Endometrial microvascular endothelial cells (primary cell): ENCODE data around the gene ETS2. TPM values are rescaled to one million over a fixed set of nuclear protein-coding genes. Genes with fewer than 3 reads are reported as not detected.

ENCODE experiments used
- in situ Hi-C: cut with HindIII; loops from 2 replicates; pipeline ENCODE4 v1.10.0; 2017; ENCODE audit warnings: low sequenced_read_pairs, low pct_unique_long_range_greater_than_20kb; ENCODE audit errors: inconsistent ontology term
- total RNA-seq: library from RNA; depleted of rRNA; stranded (reverse); fragments of >200 nt; gene quantifications from one replicate; pipeline ENCODE4 v1.2.3, GENCODE V29; 2015; ENCODE audit errors: inconsistent ontology term

Gene ETS2
- total RNA-seq, result 48.7 TPM

GRCh38 chr21:38805328-38806152 lies at the start of gene ETS2:
Gene ETS2 (plus strand): TSS chr21:38805929. CDS start chr21:38810035, 4,106 bp downstream.
- in situ Hi-C loops, result loop anchor here (5.0 to 25.0 kb wide), 2 partner anchors 68 to 307 kb away; no protein-coding TSS in a partner anchor

DNA sequence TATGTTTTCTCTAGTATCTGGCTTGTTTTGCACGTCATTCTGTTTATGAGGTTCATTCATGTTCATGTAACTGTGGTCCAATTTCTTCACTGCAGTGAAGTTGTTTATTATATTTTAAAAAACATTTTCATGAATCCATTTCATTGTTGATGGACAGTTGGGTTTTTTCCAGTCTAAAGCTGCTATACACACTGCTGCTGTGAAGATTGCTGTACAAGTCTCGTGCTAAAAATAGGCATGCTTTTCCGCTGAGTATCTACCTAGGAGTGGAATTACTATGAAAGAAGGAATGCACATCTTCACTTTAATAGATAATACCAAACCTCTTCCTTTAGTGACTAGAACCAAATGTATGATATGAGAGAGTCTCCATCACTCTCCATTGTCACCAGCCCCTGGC lies 49.0 kb upstream of the ETS2 start:
- in situ Hi-C loops, result no loop called here

GRCh38 chr21:38758501-38759214 lies 47.1 kb upstream of the ETS2 start:
- in situ Hi-C loops, result no loop called here

GRCh38 chr21:38759413-38759812 lies 46.3 kb upstream of the ETS2 start:
- in situ Hi-C loops, result no loop called here

GRCh38 chr21:38760017-38760761 lies 45.5 kb upstream of the ETS2 start:
- in situ Hi-C loops, result no loop called here

DNA sequence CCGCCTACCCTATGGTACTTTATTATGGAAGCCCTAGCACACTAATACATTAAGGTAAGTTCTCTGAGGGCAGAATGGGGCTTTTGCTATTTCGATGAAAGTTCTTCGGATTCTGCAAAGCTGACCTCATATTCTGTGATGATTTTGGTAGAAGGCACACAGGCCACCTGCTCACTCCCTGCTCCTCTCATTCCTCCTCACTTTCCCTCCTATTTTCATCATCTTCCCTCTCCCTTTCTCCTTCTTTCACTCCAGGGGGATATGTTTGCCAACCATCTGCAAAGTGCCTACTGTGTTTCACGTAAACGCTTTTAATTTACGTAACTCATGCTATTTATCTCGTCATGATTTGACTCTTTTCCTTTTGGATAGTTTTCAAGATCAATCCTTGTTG lies 45.0 kb upstream of the ETS2 start:
- in situ Hi-C loops, result no loop called here

DNA sequence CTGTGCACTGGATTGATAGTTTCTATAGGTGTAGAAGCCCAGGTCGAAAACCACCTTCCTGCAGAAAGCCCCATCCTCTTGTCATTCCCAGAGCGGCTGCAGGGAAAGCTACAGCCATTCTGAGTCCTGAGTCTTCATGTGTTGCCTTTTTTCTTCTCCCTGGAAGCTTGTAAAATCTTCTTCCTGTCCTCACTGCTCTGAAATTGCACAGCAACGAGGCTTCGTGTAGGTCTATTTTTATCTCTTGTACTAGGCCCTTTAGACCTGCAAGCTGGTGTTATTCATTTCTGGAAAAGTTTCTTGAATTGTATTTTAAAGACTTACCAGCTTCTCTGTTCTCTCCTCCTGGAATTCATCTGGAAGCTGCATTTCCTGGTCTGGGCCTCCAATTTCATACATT lies 44.2 kb upstream of the ETS2 start:
- in situ Hi-C loops, result no loop called here

DNA sequence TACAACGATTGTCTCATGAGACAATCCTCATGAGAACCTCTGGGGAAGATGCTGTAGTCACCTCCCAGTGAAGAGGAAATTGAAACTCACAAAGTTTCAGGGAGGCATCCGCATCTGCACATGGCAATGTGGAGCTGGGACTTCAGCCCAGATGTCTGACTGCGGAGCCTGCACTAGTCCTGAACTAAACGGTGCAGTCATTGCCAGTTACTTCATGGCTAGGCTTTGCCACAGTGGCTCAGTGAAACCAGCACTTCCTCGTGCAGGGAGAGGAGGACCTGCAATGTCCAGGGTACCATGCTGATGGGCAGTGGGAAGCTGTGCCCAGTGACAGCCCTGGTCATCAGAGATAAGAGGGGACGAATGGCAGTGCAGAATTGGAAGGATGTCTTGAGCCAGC lies 40.7 kb upstream of the ETS2 start:
- in situ Hi-C loops, result no loop called here

DNA sequence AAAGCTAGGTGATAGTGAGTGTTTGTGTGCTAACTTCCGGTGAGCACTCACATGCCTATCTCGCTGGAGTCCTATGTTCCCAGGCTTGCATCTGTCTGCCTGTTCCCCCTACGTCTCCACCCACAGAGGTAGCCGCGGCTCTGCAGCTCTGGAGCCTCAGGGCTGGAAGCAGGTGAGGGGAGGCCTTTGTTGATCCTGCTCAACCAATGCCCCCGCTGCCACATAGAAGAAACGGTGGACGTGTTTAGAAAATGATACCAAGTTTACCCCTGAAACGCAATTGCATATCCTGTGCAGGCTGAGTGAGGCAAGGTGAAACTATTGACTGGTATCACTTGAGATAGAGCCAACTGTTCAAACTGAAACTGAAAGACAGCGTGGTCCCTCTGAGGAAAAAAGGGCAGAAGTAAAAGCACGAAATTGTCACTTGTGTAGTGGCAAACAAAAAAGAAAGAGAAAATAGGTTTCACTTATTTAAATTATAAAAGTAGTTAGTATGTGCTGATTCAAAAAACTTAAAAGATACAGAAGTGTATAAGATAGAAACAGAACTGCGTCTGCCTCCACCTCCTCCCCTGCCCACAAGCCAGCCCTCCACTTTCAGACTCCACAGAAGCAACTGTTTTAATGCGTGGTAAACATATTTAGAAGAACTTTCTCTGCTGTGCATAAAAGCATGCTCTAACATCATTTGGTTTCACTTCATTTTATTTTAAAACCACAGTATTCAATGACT lies 38.6 kb upstream of the ETS2 start:
- in situ Hi-C loops, result no loop called here

DNA sequence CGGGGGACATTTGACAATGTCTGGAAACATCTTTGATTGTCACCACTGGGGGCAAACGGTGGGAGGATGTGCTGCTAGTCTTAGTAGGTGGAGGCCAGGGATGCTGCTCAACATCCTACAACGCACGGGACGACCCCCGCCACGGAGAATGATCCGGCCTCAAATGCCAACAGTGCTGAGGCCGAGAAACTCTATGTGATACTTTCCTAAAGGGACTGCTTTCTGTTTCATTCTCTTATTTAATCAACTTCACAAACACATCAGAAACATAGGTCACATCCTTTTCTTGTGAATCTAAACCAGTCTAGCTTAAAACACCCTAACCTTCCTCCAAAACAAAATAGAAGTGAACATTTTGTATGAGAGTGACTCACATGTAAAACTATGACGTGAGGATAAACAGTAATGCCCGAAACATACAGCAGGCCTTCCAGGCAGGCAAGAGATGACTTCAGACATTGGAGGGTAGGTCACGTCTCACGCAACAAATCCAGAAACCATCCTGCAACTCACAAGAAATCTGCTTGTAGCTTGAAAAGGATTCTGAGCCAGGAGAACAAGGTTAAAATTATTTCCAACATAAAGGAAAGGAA lies 37.2 kb upstream of the ETS2 start:
- in situ Hi-C loops, result no loop called here

GRCh38 chr21:38769191-38769780 lies 36.4 kb upstream of the ETS2 start:
- in situ Hi-C loops, result no loop called here

DNA sequence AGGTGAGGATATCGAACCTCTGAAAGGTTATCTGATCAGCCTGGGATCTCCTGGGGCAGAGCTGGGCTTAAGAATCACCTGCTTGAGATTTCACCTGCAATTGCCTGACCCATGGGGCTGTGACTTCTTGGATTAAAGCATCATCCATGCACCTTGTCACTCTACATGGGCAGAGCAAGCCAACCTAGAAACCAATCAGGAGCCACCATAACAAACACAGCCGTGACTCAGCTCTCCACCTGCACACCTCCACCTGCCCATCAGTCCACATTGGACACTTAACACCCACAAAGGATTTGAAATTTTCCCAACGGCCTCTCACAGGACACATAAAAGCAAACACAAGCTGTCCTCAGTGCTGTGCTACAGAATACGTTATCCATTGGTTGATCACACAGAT lies 35.1 kb upstream of the ETS2 start:
- in situ Hi-C loops, result no loop called here

- in situ Hi-C loops, result no loop called here
Observed at GRCh38 chr21:38771536-38771935, 34.2 kb upstream of the ETS2 start.

DNA sequence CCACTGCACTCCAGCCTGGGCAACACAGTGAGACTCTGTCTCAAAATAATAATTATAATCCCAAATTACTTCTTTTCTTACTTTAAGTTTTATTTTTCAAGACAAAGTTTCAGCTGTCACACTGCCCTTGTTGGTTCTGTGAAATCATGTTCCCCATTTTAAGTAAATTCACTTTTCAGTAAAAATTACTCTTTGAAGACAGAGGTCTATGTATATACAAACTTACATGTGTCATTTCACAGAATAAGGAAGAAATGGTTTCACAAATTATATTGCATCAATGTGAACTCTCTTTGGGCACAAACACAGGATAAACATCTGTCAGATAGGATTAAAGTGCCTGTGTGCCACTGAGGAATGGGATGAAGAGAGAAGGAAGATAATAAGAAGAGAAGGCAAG lies 33.1 kb upstream of the ETS2 start:
- in situ Hi-C loops, result no loop called here

DNA sequence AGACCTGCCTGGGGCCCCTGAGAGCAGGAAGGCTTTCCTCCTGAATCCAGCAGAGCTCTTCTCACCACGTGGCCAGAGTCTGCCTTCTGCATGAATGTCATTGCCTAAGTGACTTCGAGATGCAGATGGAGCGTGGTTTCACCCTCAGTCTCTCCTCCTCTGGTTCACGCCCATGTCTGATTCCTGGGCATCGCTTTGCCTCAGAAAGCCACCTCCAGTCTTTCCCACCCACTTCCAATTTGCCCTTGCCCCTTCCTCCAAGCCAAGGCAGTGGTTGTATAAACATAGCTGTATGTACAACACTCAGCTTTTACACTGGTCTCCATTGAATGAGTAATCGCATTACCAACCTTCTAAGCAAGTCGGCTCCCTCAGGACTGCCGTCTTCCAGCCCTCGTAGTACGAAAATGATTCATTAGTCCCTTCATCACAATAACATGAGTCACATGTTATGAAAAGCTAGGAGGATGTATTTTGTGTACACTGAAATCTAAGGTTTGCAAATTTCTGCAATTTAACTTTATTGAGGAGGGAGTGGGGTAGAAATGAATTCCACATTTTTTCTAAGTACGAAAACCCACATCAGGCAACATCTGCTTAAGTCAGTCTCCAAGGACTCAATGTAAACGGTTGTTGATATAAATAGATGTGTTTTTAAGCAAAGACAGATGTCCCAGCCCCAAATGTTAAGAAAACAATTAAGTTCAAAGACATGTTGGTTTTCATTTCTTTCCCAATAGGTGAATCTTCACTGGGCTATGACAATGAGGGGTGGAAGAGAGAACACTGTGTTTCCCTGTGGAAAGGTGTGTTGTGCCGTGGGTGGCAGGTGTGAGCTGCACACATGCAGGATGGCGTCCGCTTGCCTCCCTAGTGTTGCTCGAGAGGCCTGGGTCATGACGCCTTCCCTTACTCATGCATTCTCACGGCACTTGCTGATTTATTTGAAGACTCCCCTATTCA lies 32.3 kb upstream of the ETS2 start:
- in situ Hi-C loops, result no loop called here

GRCh38 chr21:38774152-38774551 lies 31.6 kb upstream of the ETS2 start:
- in situ Hi-C loops, result no loop called here

GRCh38 chr21:38774586-38775285 lies 31.0 kb upstream of the ETS2 start:
- in situ Hi-C loops, result no loop called here
